Breast epithelium (tissue), 4 donors: Measurements from ENCODE around the gene ODAD3. TPM values are rescaled to one million over a fixed set of nuclear protein-coding genes. Genes with fewer than 3 reads are reported as not detected.

ENCODE experiments used
- DNase-seq, 2 donors: peaks; one replicate each; pipeline ENCODE4 v3.0.0-alpha.2; 2019; ENCODE audit warnings: low spot score in 2 of 2
- H3K27ac ChIP-seq, 2 donors: fragments of 200-600 bp; sonication (generic) in 1 of 2; one replicate each; pipeline ENCODE4 v1.5.1; 2016 to 2019; ENCODE audit warnings: mild to moderate bottlenecking in 1 of 2
- H3K27me3 ChIP-seq, 2 donors: fragments of 200-600 bp; sonication (generic) in 1 of 2; one replicate each; pipeline versions ENCODE4 v1.5.1 to v1.6.0; 2017 to 2019; ENCODE audit warnings: control low read depth in 1 of 2, mild to moderate bottlenecking in 1 of 2
- H3K36me3 ChIP-seq: fragments of 200-600 bp; one replicate; pipeline ENCODE4 v1.5.1; 2019
- H3K4me1 ChIP-seq, 2 donors: fragments of 200-600 bp; sonication (generic); one replicate each; pipeline ENCODE4 v1.5.1; 2016 to 2019; ENCODE audit warnings: control low read depth in 1 of 2
- H3K4me3 ChIP-seq, 3 donors: fragments of 200-600 bp; sonication (generic); 1 replicate in 2 of 3; 2 replicates in 1 of 3; pipeline ENCODE4 v1.5.1; 2016 to 2019; ENCODE audit warnings: mild to moderate bottlenecking in 3 of 3, moderate library complexity in 2 of 3
- H3K9me3 ChIP-seq, 2 donors: fragments of 200-600 bp; sonication (generic) in 1 of 2; one replicate each; pipeline ENCODE4 v1.5.1; 2016 to 2019; ENCODE audit warnings: control low read depth in 1 of 2
- CTCF ChIP-seq, 3 donors: fragments of 450-650 bp; IDR thresholded peaks; one replicate each; pipeline ENCODE4 v1.5.1; 2016 to 2017; ENCODE audit warnings: antibody characterized with exemption in 3 of 3, mild to moderate bottlenecking in 3 of 3, moderate library complexity in 3 of 3
- POLR2A ChIP-seq: fragments of 450-650 bp; IDR thresholded peaks from one replicate; pipeline ENCODE4 v1.6.1; 2016; ENCODE audit warnings: antibody characterized with exemption, mild to moderate bottlenecking, moderate library complexity
- POLR2AphosphoS5 ChIP-seq, 3 donors: sonication (generic); formaldehyde crosslinking; IDR thresholded peaks; one replicate each; pipeline ENCODE4 v1.6.1; 2017; ENCODE audit warnings: antibody characterized with exemption in 3 of 3
- intact Hi-C: fragments of 100-400 bp; cut with DNase I; formaldehyde crosslinking; loops from one replicate; pipeline ENCODE4 v1.15.1; 2023; ENCODE audit warnings: low total_unique reads
- total RNA-seq, 3 donors: library from RNA; depleted of rRNA; stranded (reverse); fragments of >200 nt; gene quantifications; one replicate each; pipeline ENCODE4 v1.1.0, GENCODE V29; 2016

The ODAD3 gene
- total RNA-seq, result under 1 TPM in 2 of 3 donors, not detected in 1; 0.33 to 0.59 TPM

- DNase-seq, result peak; percentile 99
- Histone ChIP-seq H3K27me3 (no peaks in the 10 kb centered on the region), H3K27ac (peak within 1 kb of the TSS; percentile 65 to 88), H3K4me3 (peak within 1 kb of the TSS; percentile 66 to 82 (median 73)), H3K9me3 (no peaks in the 10 kb centered on the region), H3K36me3 (no peaks in the 10 kb centered on the region), H3K4me1 (peaks cover 0 to 10% of the 10 kb centered on the region in 2 donors)
- TF ChIP-seq POLR2AphosphoS5 (IDR thresholded peaks at IDR 0.05), result peak; percentile 99 to 100 (median 99)
- TF ChIP-seq POLR2A, result no peak
- TF ChIP-seq CTCF (IDR thresholded peaks at IDR 0.05), result peak; percentile 98 to 99 (median 99)
- intact Hi-C loops, result no loop called here
These were observed at the start of gene ODAD3, which contains the start of gene PRKCSH for GRCh38 chr19:11435057-11435832. Gene ODAD3 (minus strand): TSS chr19:11435121. CDS start chr19:11435016, 105 bp downstream. Gene PRKCSH (plus strand): TSS chr19:11435635. CDS start chr19:11436118, 483 bp downstream.

- Histone ChIP-seq H3K9me3 (no peaks in the 10 kb centered on the region), H3K4me1 (peaks cover 6 to 13% of the 10 kb centered on the region in 2 donors), H3K27ac (no peak overlapping the region), H3K36me3 (no peaks in the 10 kb centered on the region), H3K27me3 (peaks cover 22 to 53% of the 10 kb centered on the region in 2 donors), H3K4me3 (no peak overlapping the region)
- TF ChIP-seq POLR2AphosphoS5 (IDR thresholded peaks at IDR 0.05) (no peak), POLR2A (no peak), CTCF (IDR thresholded peaks at IDR 0.05) (no peak)
- no peak for DNase-seq
- intact Hi-C loops, result loop anchor here (1.0 to 10.0 kb wide), 2 partner anchors 20 to 189 kb away; partner anchors contain the start of gene TSPAN16
These were observed 48.6 kb upstream of the ODAD3 start for GRCh38 chr19:11483366-11484111.

GRCh38 chr19:11482384-11483050 is 47.6 kb upstream of the ODAD3 start:
- peak overlapping the region; percentile 21 to 60 (median 42) for H3K4me3 ChIP-seq
- peak; percentile 65 to 67 for DNase-seq
- H3K27me3 ChIP-seq, result peaks cover 22 to 53% of the 10 kb centered on the region in 2 donors
- intact Hi-C loops, result loop anchor here (10.0 kb wide), 1 partner anchor 188 kb away; the partner anchor contains the start of gene TSPAN16
- H3K27ac ChIP-seq, result no peak overlapping the region
- H3K9me3 ChIP-seq, result no peaks in the 10 kb centered on the region
- TF ChIP-seq POLR2A (no peak), CTCF (IDR thresholded peaks at IDR 0.05) (peak; percentile 87 to 93 (median 87)), POLR2AphosphoS5 (IDR thresholded peaks at IDR 0.05) (peak; percentile 55 to 67 (median 58))
- peaks cover 6 to 13% of the 10 kb centered on the region in 2 donors for H3K4me1 ChIP-seq
- H3K36me3 ChIP-seq, result no peaks in the 10 kb centered on the region

- intact Hi-C loops, result loop anchor here (10.0 kb wide), 1 partner anchor 187 kb away; the partner anchor contains the start of gene TSPAN16
- TF ChIP-seq POLR2A (no peak), CTCF (IDR thresholded peaks at IDR 0.05) (no peak), POLR2AphosphoS5 (IDR thresholded peaks at IDR 0.05) (no peak)
- Histone ChIP-seq H3K27ac (no peak overlapping the region), H3K9me3 (no peaks in the 10 kb centered on the region), H3K4me3 (peak overlapping the region; percentile 21 to 60 (median 42)), H3K27me3 (peaks cover 22 to 53% of the 10 kb centered on the region in 2 donors), H3K4me1 (peaks cover 6 to 13% of the 10 kb centered on the region in 2 donors), H3K36me3 (no peaks in the 10 kb centered on the region)
- peak in 1 of 2 donors; percentile 54 for DNase-seq
These were observed 46.8 kb upstream of the ODAD3 start for GRCh38 chr19:11481534-11482383.
